HG02571 (cell line): ENCODE results near the gene RUSF1.
"Not testable (repeated sequence)": the region's sequence is repeated elsewhere in the genome, so short reads cannot be mapped to it uniquely, and the experiment has no call there.

Source experiments
- ATAC-seq: cut with Tn5 transposase; IDR thresholded peaks from one replicate; pipeline ENCODE4 v1.9.1; 2021; ENCODE audit warnings: mild to moderate bottlenecking, moderate library complexity; ENCODE audit not compliant: unreplicated experiment

The RUSF1 gene

GRCh38 chr16:31455601-31456314 is 52.4 kb downstream of the RUSF1 start:
- no peak for ATAC-seq

- no peak for ATAC-seq
Measured at GRCh38 chr16:31453255-31454204, 54.7 kb downstream of the RUSF1 start.

- ATAC-seq, result no peak
Measured at GRCh38 chr16:31452631-31453106, 55.5 kb downstream of the RUSF1 start.

DNA sequence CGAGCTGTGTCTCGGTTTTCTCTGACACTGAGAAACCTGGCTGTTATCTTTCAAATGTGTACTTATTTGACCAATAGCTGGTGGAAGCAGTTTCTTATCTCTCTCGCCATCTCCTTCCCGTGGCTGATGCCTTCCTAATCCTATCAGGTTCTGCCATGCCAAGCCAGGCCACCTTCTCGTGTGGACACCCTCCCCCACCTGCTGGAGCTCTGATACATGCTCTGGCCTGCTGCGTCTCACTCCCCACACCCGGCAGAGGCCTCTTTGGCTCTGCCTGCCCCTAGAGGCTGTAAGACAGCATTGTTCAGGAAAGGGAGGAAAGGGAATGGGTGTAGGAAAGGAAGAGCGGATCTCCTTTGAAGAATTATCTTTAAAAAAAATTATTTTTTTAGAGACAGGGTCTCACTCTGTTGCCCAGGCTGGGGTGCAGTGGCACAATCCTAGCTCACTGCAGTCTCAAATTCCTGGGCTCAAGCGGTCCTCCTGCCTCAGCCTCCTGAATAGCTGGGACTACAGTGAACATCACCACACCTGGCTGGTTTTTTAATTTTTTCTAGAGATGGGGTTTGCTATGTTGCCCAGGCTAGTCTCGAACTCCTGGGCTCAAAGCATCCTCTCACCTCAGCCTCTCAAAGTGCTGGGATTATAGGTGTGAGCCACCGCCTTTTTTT is 56.4 kb downstream of the RUSF1 start:
- no peak for ATAC-seq

DNA sequence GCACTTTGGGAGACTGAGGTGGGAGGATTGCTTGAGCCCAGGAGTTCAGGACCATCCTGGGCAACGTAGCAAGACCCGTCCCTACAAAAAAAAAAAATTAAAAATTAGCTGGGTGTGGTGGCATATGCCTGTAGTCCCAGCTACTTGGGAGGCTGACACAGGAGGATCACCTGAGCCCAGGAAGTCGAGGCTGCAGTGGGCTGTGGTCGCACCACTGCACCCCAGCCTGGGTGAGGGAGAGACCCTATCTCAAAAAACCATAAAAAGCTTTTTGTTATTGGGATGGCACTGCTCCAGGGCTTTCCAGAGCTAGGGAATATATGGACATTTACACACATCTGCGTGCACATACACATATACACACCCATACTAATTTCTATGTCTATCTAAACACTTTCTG is 57.0 kb downstream of the RUSF1 start:
- ATAC-seq, result no peak

DNA sequence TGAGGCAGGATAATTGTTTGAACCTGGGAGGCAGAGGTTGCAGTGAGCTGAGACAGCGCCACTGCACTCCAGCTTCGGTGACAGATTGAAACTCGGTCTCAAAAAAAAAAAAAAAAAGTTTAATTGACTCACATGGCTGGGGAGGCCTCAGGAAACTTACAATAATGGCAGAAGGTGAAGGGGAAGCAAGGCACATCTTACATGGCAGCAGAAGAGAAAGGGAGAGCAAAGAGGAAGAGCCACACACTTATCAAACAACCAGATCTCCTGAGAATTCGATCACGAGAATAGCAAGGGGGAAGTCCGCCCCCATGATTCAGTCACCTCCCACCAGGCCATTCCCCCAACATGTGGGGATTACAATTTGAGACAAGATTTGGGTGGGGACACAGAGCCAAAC is 62.3 kb downstream of the RUSF1 start:
- ATAC-seq, result not testable (repeated sequence)

GRCh38 chr16:31441956-31442355 is 66.2 kb downstream of the RUSF1 start:
- no peak for ATAC-seq

DNA sequence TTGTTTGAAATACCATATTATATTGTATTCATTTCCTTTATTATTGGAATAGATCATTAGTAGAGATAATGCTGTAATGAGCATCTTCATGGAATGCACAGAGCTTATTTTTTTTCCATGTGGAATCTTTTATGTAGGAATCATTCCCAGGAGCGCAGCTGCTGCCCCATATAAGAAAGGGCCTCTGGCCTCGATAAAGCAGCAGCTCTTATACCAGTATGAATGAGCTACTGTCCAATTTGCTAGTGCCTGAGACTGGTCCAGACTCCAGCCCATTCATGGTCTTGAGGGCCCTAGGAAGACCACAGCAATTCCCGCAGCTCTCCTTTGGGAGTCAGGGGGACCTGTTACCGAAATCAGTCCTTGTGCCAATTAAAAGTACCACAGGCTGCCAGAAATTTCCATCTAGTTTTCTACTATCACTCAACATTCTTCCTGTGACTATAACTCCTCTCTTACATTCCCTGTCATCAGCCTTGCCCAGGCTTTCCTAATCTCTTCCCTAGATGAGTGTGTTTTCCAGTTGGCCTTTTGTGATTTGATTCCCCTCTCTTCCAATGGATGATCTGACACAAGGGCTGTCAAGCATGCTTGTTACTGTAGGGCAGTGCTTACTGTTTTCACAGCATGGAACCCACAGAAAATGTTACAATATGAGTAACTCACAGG is 67.5 kb downstream of the RUSF1 start:
- ATAC-seq, result no peak

DNA sequence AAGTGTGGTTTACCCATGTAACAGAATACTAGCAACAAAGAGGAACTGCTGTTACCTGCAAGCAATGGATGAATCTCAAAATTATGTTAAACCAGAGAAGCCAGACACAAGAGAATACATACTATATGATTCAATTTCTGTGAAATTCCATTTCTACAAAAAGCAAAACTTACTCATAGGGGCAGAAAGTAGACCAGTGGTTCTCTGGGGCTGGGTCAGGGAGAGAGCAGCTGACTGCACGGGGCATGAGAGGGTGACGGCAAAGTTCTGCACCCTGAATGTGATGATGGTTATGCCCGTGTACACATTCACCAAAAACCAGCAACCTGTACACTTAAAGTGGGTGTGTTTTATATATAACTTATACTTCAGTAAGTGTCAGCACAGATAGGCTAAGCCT is 68.7 kb downstream of the RUSF1 start:
- ATAC-seq, result no peak
